Right kidney (tissue), 1 donor: Measurements from ENCODE around the gene TALDO1.

ENCODE experiments used
- DNase-seq: peaks from one replicate; pipeline ENCODE4 v3.0.0-alpha.2; 2016

TALDO1 gene

GRCh38 chr11:786235-787083 lies 39.2 kb downstream of the TALDO1 start:
- no peak for DNase-seq

- no peak for DNase-seq
These were observed 39.9 kb downstream of the TALDO1 start for GRCh38 chr11:787084-787675.

GRCh38 chr11:788009-788640 lies 40.9 kb downstream of the TALDO1 start:
- no peak for DNase-seq

- DNase-seq: no peak
These were observed 42.0 kb downstream of the TALDO1 start for GRCh38 chr11:788953-789940.

- DNase-seq: no peak
These were observed 42.7 kb downstream of the TALDO1 start, which contains the start of gene CEND1 for GRCh38 chr11:789943-790342. Gene CEND1, minus strand, starts transcription at chr11:790090. Its CDS starts 1,514 bp downstream, at chr11:788576.

- no peak for DNase-seq
These were observed 43.7 kb downstream of the TALDO1 start for GRCh38 chr11:790721-791564.

- no peak for DNase-seq
These were observed 44.6 kb downstream of the TALDO1 start for GRCh38 chr11:791658-792534.

- no peak for DNase-seq
These were observed 45.2 kb downstream of the TALDO1 start for GRCh38 chr11:792535-792821.

GRCh38 chr11:792873-793272 lies 45.6 kb downstream of the TALDO1 start:
- DNase-seq: no peak

GRCh38 chr11:793556-793955 lies 46.3 kb downstream of the TALDO1 start:
- no peak for DNase-seq

- DNase-seq: no peak
These were observed 46.9 kb downstream of the TALDO1 start for GRCh38 chr11:794013-794765.

GRCh38 chr11:794766-795633 lies 47.7 kb downstream of the TALDO1 start:
- DNase-seq: no peak

- DNase-seq: peak; percentile 55
These were observed 48.6 kb downstream of the TALDO1 start for GRCh38 chr11:795634-796564.

GRCh38 chr11:796565-797295 lies 49.5 kb downstream of the TALDO1 start:
- DNase-seq: no peak

- DNase-seq: peak; percentile 92
These were observed 50.2 kb downstream of the TALDO1 start for GRCh38 chr11:797296-798092.
